T-helper 1 cell treated with Interleukin-12 subunit alpha and Interleukin-12 subunit beta and Interleukin-4 antibody, amounts not matched to agents 30 μg/mL and 1 μg/mL, for 36 hours (primary cell): Measurements from ENCODE around the gene EXOC3L2.

Experiments used
- H3K27ac Mint-ChIP-seq: one replicate; pipeline ENCODE4 v1.8.0; 2021; ENCODE audit warnings: mild to moderate bottlenecking, mixed read lengths
- H3K27me3 Mint-ChIP-seq: one replicate; pipeline ENCODE4 v1.8.0; 2021; ENCODE audit warnings: low read depth, mixed read lengths
- H3K36me3 Mint-ChIP-seq: one replicate; pipeline ENCODE4 v1.8.0; 2021; ENCODE audit warnings: low read depth, mixed read lengths
- H3K4me1 Mint-ChIP-seq: one replicate; pipeline ENCODE4 v1.8.0; 2021; ENCODE audit warnings: low read depth, mixed read lengths
- H3K4me3 Mint-ChIP-seq: one replicate; pipeline ENCODE4 v1.8.0; 2021; ENCODE audit warnings: mild to moderate bottlenecking, moderate library complexity, mixed read lengths
- H3K9me3 Mint-ChIP-seq: one replicate; pipeline ENCODE4 v1.8.0; 2021; ENCODE audit warnings: mixed read lengths

EXOC3L2 gene

GRCh38 chr19:45245334-45245787 is at the start of gene EXOC3L2:
Gene EXOC3L2, minus strand, starts transcription at chr19:45245407. Its CDS starts 6,362 bp downstream, at chr19:45239045.
- Mint-ChIP-seq H3K27me3 (peaks cover 3% of the 10 kb centered on the region), H3K4me3 (no peak within 1 kb of the TSS), H3K36me3 (no peaks in the 10 kb centered on the region), H3K9me3 (no peaks in the 10 kb centered on the region), H3K27ac (no peak within 1 kb of the TSS), H3K4me1 (peaks cover 5% of the 10 kb centered on the region)

GRCh38 chr19:45294291-45295029 is 49.3 kb upstream of the EXOC3L2 start:
- Mint-ChIP-seq H3K27me3 (no peaks in the 10 kb centered on the region), H3K9me3 (no peaks in the 10 kb centered on the region), H3K4me1 (no peaks in the 10 kb centered on the region), H3K36me3 (peaks cover 10% of the 10 kb centered on the region), H3K27ac (no peak overlapping the region), H3K4me3 (no peak overlapping the region)

GRCh38 chr19:45293682-45294081 is 48.5 kb upstream of the EXOC3L2 start:
- no peaks in the 10 kb centered on the region for H3K9me3 Mint-ChIP-seq
- no peak overlapping the region for H3K27ac Mint-ChIP-seq
- H3K36me3 Mint-ChIP-seq, result peaks cover 13% of the 10 kb centered on the region
- no peak overlapping the region for H3K4me3 Mint-ChIP-seq
- H3K4me1 Mint-ChIP-seq, result no peaks in the 10 kb centered on the region
- H3K27me3 Mint-ChIP-seq, result no peaks in the 10 kb centered on the region

GRCh38 chr19:45291834-45292233 is 46.6 kb upstream of the EXOC3L2 start:
- Mint-ChIP-seq H3K4me3 (no peak overlapping the region), H3K9me3 (no peaks in the 10 kb centered on the region), H3K27ac (no peak overlapping the region), H3K4me1 (no peaks in the 10 kb centered on the region), H3K27me3 (no peaks in the 10 kb centered on the region), H3K36me3 (peaks cover 15% of the 10 kb centered on the region)

GRCh38 chr19:45290381-45290931 is 45.2 kb upstream of the EXOC3L2 start:
- H3K4me3 Mint-ChIP-seq, result no peak overlapping the region
- no peaks in the 10 kb centered on the region for H3K4me1 Mint-ChIP-seq
- H3K36me3 Mint-ChIP-seq, result peaks cover 17% of the 10 kb centered on the region
- H3K9me3 Mint-ChIP-seq, result no peaks in the 10 kb centered on the region
- H3K27me3 Mint-ChIP-seq, result no peaks in the 10 kb centered on the region
- H3K27ac Mint-ChIP-seq, result no peak overlapping the region

GRCh38 chr19:45283443-45284033 is 38.3 kb upstream of the EXOC3L2 start:
- no peak overlapping the region for H3K27ac Mint-ChIP-seq
- H3K4me3 Mint-ChIP-seq, result no peak overlapping the region
- peaks cover 2% of the 10 kb centered on the region for H3K4me1 Mint-ChIP-seq
- H3K9me3 Mint-ChIP-seq, result no peaks in the 10 kb centered on the region
- H3K27me3 Mint-ChIP-seq, result no peaks in the 10 kb centered on the region
- H3K36me3 Mint-ChIP-seq, result peaks cover 11% of the 10 kb centered on the region

GRCh38 chr19:45280471-45280961 is 35.3 kb upstream of the EXOC3L2 start:
- H3K4me3 Mint-ChIP-seq, result no peak overlapping the region
- no peaks in the 10 kb centered on the region for H3K27me3 Mint-ChIP-seq
- peaks cover 10% of the 10 kb centered on the region for H3K36me3 Mint-ChIP-seq
- H3K4me1 Mint-ChIP-seq, result peaks cover 2% of the 10 kb centered on the region
- no peaks in the 10 kb centered on the region for H3K9me3 Mint-ChIP-seq
- H3K27ac Mint-ChIP-seq, result no peak overlapping the region

- Mint-ChIP-seq H3K4me3 (no peak overlapping the region), H3K9me3 (no peaks in the 10 kb centered on the region), H3K36me3 (peaks cover 10% of the 10 kb centered on the region), H3K27me3 (no peaks in the 10 kb centered on the region), H3K4me1 (peaks cover 2% of the 10 kb centered on the region), H3K27ac (no peak overlapping the region)
Observed at GRCh38 chr19:45279587-45280192, 34.5 kb upstream of the EXOC3L2 start.

- H3K27ac Mint-ChIP-seq, result no peak overlapping the region
- no peak overlapping the region for H3K4me3 Mint-ChIP-seq
- H3K4me1 Mint-ChIP-seq, result peaks cover 2% of the 10 kb centered on the region
- H3K27me3 Mint-ChIP-seq, result no peaks in the 10 kb centered on the region
- peaks cover 4% of the 10 kb centered on the region for H3K36me3 Mint-ChIP-seq
- H3K9me3 Mint-ChIP-seq, result no peaks in the 10 kb centered on the region
Observed at GRCh38 chr19:45278087-45278486, 32.9 kb upstream of the EXOC3L2 start.

- H3K27me3 Mint-ChIP-seq, result no peaks in the 10 kb centered on the region
- peaks cover 4% of the 10 kb centered on the region for H3K36me3 Mint-ChIP-seq
- H3K9me3 Mint-ChIP-seq, result no peaks in the 10 kb centered on the region
- no peak overlapping the region for H3K27ac Mint-ChIP-seq
- H3K4me1 Mint-ChIP-seq, result peaks cover 2% of the 10 kb centered on the region
- H3K4me3 Mint-ChIP-seq, result no peak overlapping the region
Observed at GRCh38 chr19:45276284-45276687, 31.1 kb upstream of the EXOC3L2 start.

- no peaks in the 10 kb centered on the region for H3K9me3 Mint-ChIP-seq
- H3K4me3 Mint-ChIP-seq, result no peak overlapping the region
- no peaks in the 10 kb centered on the region for H3K27me3 Mint-ChIP-seq
- H3K36me3 Mint-ChIP-seq, result peaks cover 4% of the 10 kb centered on the region
- peaks cover 2% of the 10 kb centered on the region for H3K4me1 Mint-ChIP-seq
- no peak overlapping the region for H3K27ac Mint-ChIP-seq
Observed at GRCh38 chr19:45275370-45275971, 30.3 kb upstream of the EXOC3L2 start.

- no peak overlapping the region for H3K4me3 Mint-ChIP-seq
- H3K27ac Mint-ChIP-seq, result no peak overlapping the region
- H3K36me3 Mint-ChIP-seq, result peaks cover 4% of the 10 kb centered on the region
- no peaks in the 10 kb centered on the region for H3K27me3 Mint-ChIP-seq
- no peaks in the 10 kb centered on the region for H3K4me1 Mint-ChIP-seq
- no peaks in the 10 kb centered on the region for H3K9me3 Mint-ChIP-seq
Observed at GRCh38 chr19:45273521-45273855, 28.3 kb upstream of the EXOC3L2 start.

GRCh38 chr19:45271735-45272108 is 26.5 kb upstream of the EXOC3L2 start:
- Mint-ChIP-seq H3K27ac (no peak overlapping the region), H3K36me3 (peaks cover 2% of the 10 kb centered on the region), H3K27me3 (no peaks in the 10 kb centered on the region), H3K4me3 (no peak overlapping the region), H3K9me3 (no peaks in the 10 kb centered on the region), H3K4me1 (no peaks in the 10 kb centered on the region)

- no peaks in the 10 kb centered on the region for H3K27me3 Mint-ChIP-seq
- no peaks in the 10 kb centered on the region for H3K4me1 Mint-ChIP-seq
- peaks cover under 1% of the 10 kb centered on the region for H3K36me3 Mint-ChIP-seq
- H3K4me3 Mint-ChIP-seq, result no peak overlapping the region
- H3K9me3 Mint-ChIP-seq, result no peaks in the 10 kb centered on the region
- no peak overlapping the region for H3K27ac Mint-ChIP-seq
Observed at GRCh38 chr19:45271098-45271734, 26.0 kb upstream of the EXOC3L2 start.
